H9 (cell line): ENCODE measurements around the gene SP100. TPM values are rescaled to one million over a fixed set of nuclear protein-coding genes. Genes with fewer than 3 reads are reported as not detected.

Source experiments
- DNase-seq: peaks from one replicate; pipeline ENCODE4 v3.0.0-alpha.2; 2017
- H2AFZ ChIP-seq: one replicate; pipeline ENCODE4 v1.6.1; 2013; ENCODE audit warnings: mild to moderate bottlenecking, low read length, control low read depth, moderate library complexity
- H2AK5ac ChIP-seq: 2 replicates; pipeline ENCODE4 v1.6.1; 2013; ENCODE audit warnings: low read length, control low read depth, mixed read lengths; ENCODE audit not compliant: insufficient read length
- H2BK120ac ChIP-seq: one replicate; pipeline ENCODE4 v1.6.1; 2013; ENCODE audit warnings: low read depth, mild to moderate bottlenecking, low read length, control low read depth, inconsistent platforms; ENCODE audit not compliant: poor library complexity, severe bottlenecking
- H2BK12ac ChIP-seq: 2 replicates; pipeline ENCODE4 v1.6.1; 2013; ENCODE audit warnings: low read length, control low read depth, mixed read lengths, low read depth; ENCODE audit not compliant: insufficient read length
- H2BK15ac ChIP-seq: 2 replicates; pipeline ENCODE4 v1.6.1; 2013; ENCODE audit warnings: low read depth, low read length, control low read depth
- H2BK20ac ChIP-seq: one replicate; pipeline ENCODE4 v1.6.1; 2013; ENCODE audit warnings: low read depth, mild to moderate bottlenecking, low read length, control low read depth, inconsistent platforms; ENCODE audit not compliant: poor library complexity, severe bottlenecking
- H2BK5ac ChIP-seq: 2 replicates; pipeline ENCODE4 v1.6.1; 2013; ENCODE audit warnings: low read length, control low read depth, mixed read lengths; ENCODE audit not compliant: insufficient read length
- H3K14ac ChIP-seq: 2 replicates; pipeline ENCODE4 v1.6.1; 2013; ENCODE audit warnings: low read length, control low read depth; ENCODE audit not compliant: insufficient read depth
- H3K18ac ChIP-seq: 2 replicates; pipeline ENCODE4 v1.6.1; 2013; ENCODE audit warnings: low read depth, mild to moderate bottlenecking, mixed read lengths, low read length, control low read depth; ENCODE audit not compliant: insufficient read length
- H3K23ac ChIP-seq: 2 replicates; pipeline ENCODE4 v1.6.1; 2013; ENCODE audit warnings: low read length, control low read depth, mixed read lengths, low read depth; ENCODE audit not compliant: insufficient read length
- H3K23me2 ChIP-seq: 2 replicates; pipeline ENCODE4 v1.6.1; 2013; ENCODE audit warnings: low read depth, mild to moderate bottlenecking, mixed read lengths, low read length, control low read depth; ENCODE audit not compliant: insufficient read length, poor library complexity, severe bottlenecking
- H3K27ac ChIP-seq: 2 replicates; pipeline ENCODE4 v1.5.1; 2013; ENCODE audit warnings: low read length, control low read depth, mixed read lengths, low read depth; ENCODE audit not compliant: insufficient read length
- H3K27me3 ChIP-seq: 2 replicates; pipeline ENCODE4 v1.6.1; 2013; ENCODE audit warnings: low read length, control low read depth, inconsistent platforms; ENCODE audit not compliant: insufficient read depth
- H3K4ac ChIP-seq: 2 replicates; pipeline ENCODE4 v1.6.1; 2013; ENCODE audit warnings: low read depth, mild to moderate bottlenecking, control low read depth, inconsistent platforms, low read length, moderate library complexity
- H3K4me1 ChIP-seq: 2 replicates; pipeline ENCODE4 v1.6.1; 2013; ENCODE audit warnings: low read length, control low read depth, inconsistent platforms; ENCODE audit not compliant: insufficient read depth
- H3K4me2 ChIP-seq: 2 replicates; pipeline ENCODE4 v1.6.1; 2013; ENCODE audit warnings: low read length, control low read depth, mixed read lengths; ENCODE audit not compliant: insufficient read length, insufficient read depth
- H3K56ac ChIP-seq: 2 replicates; pipeline ENCODE4 v1.6.1; 2013; ENCODE audit warnings: low read depth, mild to moderate bottlenecking, mixed read lengths, low read length, control low read depth; ENCODE audit not compliant: insufficient read length
- H3K79me1 ChIP-seq: 2 replicates; pipeline ENCODE4 v1.6.1; 2013; ENCODE audit warnings: low read depth, mild to moderate bottlenecking, moderate library complexity, low read length, control low read depth, inconsistent platforms; ENCODE audit not compliant: insufficient read depth, poor library complexity, severe bottlenecking
- H3K79me2 ChIP-seq: 2 replicates; pipeline ENCODE4 v1.6.1; 2013; ENCODE audit warnings: low read length, control low read depth, inconsistent platforms; ENCODE audit not compliant: insufficient read depth
- H3K9ac ChIP-seq: 2 replicates; pipeline ENCODE4 v1.6.1; 2013; ENCODE audit warnings: low read length, control low read depth, mixed read lengths; ENCODE audit not compliant: insufficient read length; ENCODE audit errors: extremely low read depth
- H3K9me3 ChIP-seq: one replicate; pipeline ENCODE4 v1.6.1; 2013; ENCODE audit warnings: low read depth, low read length, inconsistent platforms; ENCODE audit not compliant: control insufficient read depth
- H3T11ph ChIP-seq: one replicate; pipeline ENCODE4 v1.6.1; 2013; ENCODE audit warnings: mild to moderate bottlenecking, low read length, control low read depth, inconsistent platforms
- H4K20me1 ChIP-seq: one replicate; pipeline ENCODE4 v1.6.1; 2013; ENCODE audit not compliant: control insufficient read depth, insufficient read length, insufficient read depth
- H4K5ac ChIP-seq: 2 replicates; pipeline ENCODE4 v1.6.1; 2013; ENCODE audit warnings: low read depth, mild to moderate bottlenecking, mixed read lengths, low read length, control low read depth; ENCODE audit not compliant: insufficient read length
- H4K8ac ChIP-seq: replicated peaks from 2 replicates; pipeline ENCODE4 v1.6.1; 2013; ENCODE audit warnings: low read length, control low read depth, mixed read lengths, low read depth; ENCODE audit not compliant: insufficient read length
- H4K91ac ChIP-seq: 2 replicates; pipeline ENCODE4 v1.6.1; 2013; ENCODE audit warnings: low read depth, mild to moderate bottlenecking, moderate library complexity, mixed read lengths, low read length, control low read depth; ENCODE audit not compliant: insufficient read length
- H3K27ac Mint-ChIP-seq, 3 experiments: 2 replicates in 2 of 3; 3 replicates in 1 of 3; pipeline ENCODE4 v1.8.0; 2020 to 2021; ENCODE audit warnings: mixed read lengths in 3 of 3, mild to moderate bottlenecking in 1 of 3, moderate library complexity in 1 of 3
- H3K27me3 Mint-ChIP-seq: 2 replicates; pipeline ENCODE4 v1.8.0; 2021; ENCODE audit warnings: low read depth, mild to moderate bottlenecking, moderate library complexity, mixed read lengths
- H3K36me3 Mint-ChIP-seq, 3 experiments: 2 replicates in 2 of 3; 3 replicates in 1 of 3; pipeline ENCODE4 v1.8.0; 2020 to 2021; ENCODE audit warnings: low read depth in 3 of 3, mixed read lengths in 3 of 3; ENCODE audit not compliant: insufficient read depth in 1 of 3
- H3K4me1 Mint-ChIP-seq, 2 experiments: 2 replicates each; pipeline ENCODE4 v1.8.0; 2020; ENCODE audit warnings: mixed read lengths in 2 of 2
- H3K4me3 Mint-ChIP-seq, 2 experiments: 2 replicates in 1 of 2; 3 replicates in 1 of 2; pipeline ENCODE4 v1.8.0; 2020 to 2021; ENCODE audit warnings: mild to moderate bottlenecking in 2 of 2, mixed read lengths in 2 of 2, moderate library complexity in 1 of 2
- H3K9me3 Mint-ChIP-seq, 2 experiments: 2 replicates in 1 of 2; 3 replicates in 1 of 2; pipeline ENCODE4 v1.8.0; 2020; ENCODE audit warnings: mild to moderate bottlenecking in 2 of 2, mixed read lengths in 2 of 2, moderate library complexity in 1 of 2
- CTCF ChIP-seq: fragments of 200-600 bp; sonication (generic); conservative IDR thresholded peaks from 3 replicates; pipeline ENCODE4 v1.8.0; 2021; ENCODE audit warnings: antibody characterized with exemption, mild to moderate bottlenecking
- WGBS: extraction: QIAGEN DNeasy Blood & Tissue Kit; methylation state at CpG from one replicate; pipeline ENCODE4 v1.1.7; 2013; ENCODE audit warnings: missing lambda C conversion rate, low lambda C conversion rate, mixed read lengths; ENCODE audit not compliant: insufficient read length; ENCODE audit errors: extremely low coverage; 5-methylcytosine and 5-hydroxymethylcytosine counted together
- total RNA-seq: library from RNA; stranded (reverse); gene quantifications from 2 replicates; pipeline ENCODE4 v1.2.1, GENCODE V29; 2021

Gene SP100
- total RNA-seq, 1 experiment from 2014 or later: 0.28 TPM

- no peaks in the 10 kb centered on the region for H3K27me3 Mint-ChIP-seq
- no peak for TF ChIP-seq CTCF
- no peaks in the 10 kb centered on the region for H3K23me2 ChIP-seq
- H3K9me3 Mint-ChIP-seq: no peaks in the 10 kb centered on the region
- H3K79me1 ChIP-seq: no peaks in the 10 kb centered on the region
- H2AFZ ChIP-seq: no peak overlapping the region
- H3K56ac ChIP-seq: no peak overlapping the region
- H4K20me1 ChIP-seq: no peaks in the 10 kb centered on the region
- no peaks in the 10 kb centered on the region for H3K27me3 ChIP-seq
- H3K9ac ChIP-seq: no peak overlapping the region
- H3K4me2 ChIP-seq: no peak overlapping the region
- no peak overlapping the region for H2BK5ac ChIP-seq
- no peak overlapping the region for H3K14ac ChIP-seq
- H3K9me3 ChIP-seq: no peaks in the 10 kb centered on the region
- H4K8ac ChIP-seq: no peak overlapping the region
- H4K5ac ChIP-seq: no peak overlapping the region
- no CpG with 5 or more reads among the region's 3 CpGs for WGBS
- no peaks in the 10 kb centered on the region for H3K79me2 ChIP-seq
- DNase-seq: no peak
- no peaks in the 10 kb centered on the region for H3K4me1 ChIP-seq
- H3K23ac ChIP-seq: no peak overlapping the region
- no peak overlapping the region for H3T11ph ChIP-seq
- H3K4me1 Mint-ChIP-seq: no peaks in the 10 kb centered on the region
- H3K36me3 Mint-ChIP-seq: no peaks in the 10 kb centered on the region
- H3K18ac ChIP-seq: no peak overlapping the region
- no peak overlapping the region for H4K91ac ChIP-seq
- no peak overlapping the region for H3K27ac Mint-ChIP-seq
- no peak overlapping the region for H2AK5ac ChIP-seq
- no peak overlapping the region for H3K4me3 Mint-ChIP-seq
- H2BK15ac ChIP-seq: no peak overlapping the region
- no peak overlapping the region for H2BK120ac ChIP-seq
- no peak overlapping the region for H2BK20ac ChIP-seq
- H3K4ac ChIP-seq: no peak overlapping the region
- H2BK12ac ChIP-seq: no peak overlapping the region
- H3K27ac ChIP-seq: no peak overlapping the region
Measured at GRCh38 chr2:230590333-230590732, 174.3 kb downstream of the SP100 start.
